ENCODE measurements around the gene PIP5K1B. TPM values are rescaled to one million over a fixed set of nuclear protein-coding genes. Genes with fewer than 3 reads are reported as not detected.

PIP5K1B gene
- total RNA-seq, 1 experiment from 2014 or later, result 0.16 TPM

GRCh38 chr9:68941780-68942459, 236.9 kb downstream of the PIP5K1B start:
- POLR2A ChIA-PET, result interaction anchor here (0.6 kb wide), 1 partner anchor 95 kb away, joined by 3 read pairs; no protein-coding TSS in a partner anchor
- intact Hi-C loops (cut with micrococcal nuclease), result no loop called here
- H3K27me3 Mint-ChIP-seq (ENCODE audit: insufficient read depth, unreplicated experiment), result peaks cover 38% of the 10 kb centered on the region

GRCh38 chr9:68942790-68943189, 237.8 kb downstream of the PIP5K1B start:
- Mint-ChIP-seq H3K27ac (ENCODE audit: low read depth, unreplicated experiment) (no peak overlapping the region), H3K27me3 (ENCODE audit: insufficient read depth, unreplicated experiment) (peaks cover 38% of the 10 kb centered on the region), H3K36me3 (ENCODE audit: insufficient read depth, unreplicated experiment) (no peaks in the 10 kb centered on the region), H3K4me3 (ENCODE audit: unreplicated experiment) (no peak overlapping the region), H3K9me3 (ENCODE audit: unreplicated experiment) (no peaks in the 10 kb centered on the region), H3K4me1 (ENCODE audit: insufficient read depth, unreplicated experiment) (no peaks in the 10 kb centered on the region)
- intact Hi-C loops (cut with micrococcal nuclease), result no loop called here
- DNase-seq (ENCODE audit: unreplicated experiment), result no peak
- CTCF ChIA-PET, result interaction anchor here (0.6 kb wide), 1 partner anchor 23 kb away, joined by 4 read pairs; no protein-coding TSS in a partner anchor
- TF ChIP-seq CTCF (IDR thresholded peaks at IDR 0.05; ENCODE audit: unreplicated experiment), result no peak
- POLR2A ChIA-PET, result no interaction called here
- BruUV-seq (replicated peaks), result no TSS peak

More at GRCh38 chr9:68941780-68942459, 236.9 kb downstream of the PIP5K1B start:
- CTCF ChIA-PET, result no interaction called here
- Mint-ChIP-seq H3K4me1 (ENCODE audit: insufficient read depth, unreplicated experiment) (no peaks in the 10 kb centered on the region), H3K9me3 (ENCODE audit: unreplicated experiment) (no peaks in the 10 kb centered on the region), H3K4me3 (ENCODE audit: unreplicated experiment) (no peak overlapping the region), H3K27ac (ENCODE audit: low read depth, unreplicated experiment) (no peak overlapping the region), H3K36me3 (ENCODE audit: insufficient read depth, unreplicated experiment) (no peaks in the 10 kb centered on the region)
- BruUV-seq (replicated peaks), result no TSS peak
- no peak for DNase-seq (ENCODE audit: unreplicated experiment)
- TF ChIP-seq CTCF (IDR thresholded peaks at IDR 0.05; ENCODE audit: unreplicated experiment), result no peak

- ChIA-PET POLR2A (no interaction called here), CTCF (interaction anchor here (0.6 to 0.8 kb wide), 2 partner anchors 12 to 50 kb away, joined by 3 read pairs; no protein-coding TSS in a partner anchor)
- no peaks in the 10 kb centered on the region for H3K36me3 Mint-ChIP-seq (ENCODE audit: insufficient read depth, unreplicated experiment)
- H3K4me1 Mint-ChIP-seq (ENCODE audit: insufficient read depth, unreplicated experiment), result peaks cover 5% of the 10 kb centered on the region
- BruUV-seq (replicated peaks), result no TSS peak
- H3K27ac Mint-ChIP-seq (ENCODE audit: low read depth, unreplicated experiment), result no peak overlapping the region
- H3K27me3 Mint-ChIP-seq (ENCODE audit: insufficient read depth, unreplicated experiment), result peaks cover 27% of the 10 kb centered on the region
- H3K4me3 Mint-ChIP-seq (ENCODE audit: unreplicated experiment), result no peak overlapping the region
- no peak for DNase-seq (ENCODE audit: unreplicated experiment)
- H3K9me3 Mint-ChIP-seq (ENCODE audit: unreplicated experiment), result no peaks in the 10 kb centered on the region
- intact Hi-C loops (cut with micrococcal nuclease), result no loop called here
- TF ChIP-seq CTCF (IDR thresholded peaks at IDR 0.05; ENCODE audit: unreplicated experiment), result no peak
Measured at GRCh38 chr9:68947015-68947414, 242.0 kb downstream of the PIP5K1B start.

- no peaks in the 10 kb centered on the region for H3K36me3 Mint-ChIP-seq (ENCODE audit: insufficient read depth, unreplicated experiment)
Measured at GRCh38 chr9:68947842-68948569, 243.0 kb downstream of the PIP5K1B start.

More at GRCh38 chr9:68947842-68948569, 243.0 kb downstream of the PIP5K1B start:
- POLR2A ChIA-PET, result no interaction called here
- DNase-seq (ENCODE audit: unreplicated experiment), result no peak
- Mint-ChIP-seq H3K27me3 (ENCODE audit: insufficient read depth, unreplicated experiment) (peaks cover 33% of the 10 kb centered on the region), H3K4me1 (ENCODE audit: insufficient read depth, unreplicated experiment) (peaks cover 5% of the 10 kb centered on the region), H3K4me3 (ENCODE audit: unreplicated experiment) (no peak overlapping the region), H3K9me3 (ENCODE audit: unreplicated experiment) (no peaks in the 10 kb centered on the region), H3K27ac (ENCODE audit: low read depth, unreplicated experiment) (no peak overlapping the region)
- intact Hi-C loops (cut with micrococcal nuclease), result no loop called here
- TF ChIP-seq CTCF (IDR thresholded peaks at IDR 0.05; ENCODE audit: unreplicated experiment), result no peak
- BruUV-seq (replicated peaks), result no TSS peak
- CTCF ChIA-PET, result interaction anchor here (0.8 kb wide), 1 partner anchor 49 kb away, joined by 3 read pairs; no protein-coding TSS in a partner anchor

Measured in MCF 10A (cell line).